A673 (cell line): ENCODE data around the gene IL10RB. TPM values are rescaled to one million over a fixed set of nuclear protein-coding genes. Genes with fewer than 3 reads are reported as not detected.

Experiments
- BruUV-seq: library from RNA; stranded (reverse); fragments of 400-500 nt; replicated peaks from 2 replicates; lab custom pipeline; 2021; lab: Mats Ljungman, UMichigan
- CTCF ChIA-PET: fragments of 300-600 bp; sonication (Branson Sonifier 250); formaldehyde crosslinking; loops from one replicate; lab custom pipeline; 2022; ENCODE audit warnings: antibody characterized with exemption; lab: Charles Lee
- POLR2A ChIA-PET: fragments of 300-600 bp; sonication (Branson Sonifier 250); formaldehyde crosslinking; loops from one replicate; lab custom pipeline; 2022; ENCODE audit warnings: antibody characterized with exemption; ENCODE audit not compliant: low non-redundant PET; lab: Charles Lee
- DNase-seq: peaks from one replicate; pipeline ENCODE4 v3.0.0-alpha.2; 2015; ENCODE audit warnings: low spot score
- H3K27ac ChIP-seq: fragments of 200-600 bp; sonication (generic); 2 replicates; pipeline ENCODE4 v1.5.1; 2016; ENCODE audit warnings: mixed run types, low read depth, mild to moderate bottlenecking, mixed read lengths, antibody characterized with exemption, low read length; ENCODE audit not compliant: poor library complexity, severe bottlenecking
- H3K27me3 ChIP-seq: fragments of 200-600 bp; sonication (generic); replicated peaks from 2 replicates; pipeline ENCODE4 v1.6.1; 2017; ENCODE audit warnings: mixed run types, low read depth, mild to moderate bottlenecking, mixed read lengths, antibody characterized with exemption, low read length; ENCODE audit not compliant: insufficient read depth, poor library complexity
- H3K36me3 ChIP-seq: fragments of 200-600 bp; sonication (generic); 2 replicates; pipeline ENCODE4 v1.6.1; 2016; ENCODE audit warnings: mixed run types, mild to moderate bottlenecking, mixed read lengths, antibody characterized with exemption, low read length; ENCODE audit not compliant: insufficient read depth, poor library complexity, severe bottlenecking
- H3K4me1 ChIP-seq: fragments of 200-600 bp; sonication (generic); 2 replicates; pipeline ENCODE4 v1.6.1; 2017; ENCODE audit warnings: mixed run types, mild to moderate bottlenecking, mixed read lengths, antibody characterized with exemption, low read length; ENCODE audit not compliant: insufficient read depth, poor library complexity, severe bottlenecking
- H3K4me3 ChIP-seq: fragments of 200-600 bp; sonication (generic); 2 replicates; pipeline ENCODE4 v1.5.1; 2016; ENCODE audit warnings: low read depth, mixed run types, mild to moderate bottlenecking, mixed read lengths, low read length; ENCODE audit not compliant: poor library complexity, severe bottlenecking
- H3K9me3 ChIP-seq: fragments of 200-600 bp; sonication (generic); 2 replicates; pipeline ENCODE4 v1.6.1; 2016; ENCODE audit warnings: mixed run types, low read depth, mild to moderate bottlenecking, mixed read lengths, antibody characterized with exemption, low read length; ENCODE audit not compliant: poor library complexity, severe bottlenecking
- CTCF ChIP-seq: fragments of 300-800, 200-600 bp; sonication (generic); conservative IDR thresholded peaks from 2 replicates; pipeline ENCODE4 v1.5.1; 2017; ENCODE audit warnings: low read depth, mild to moderate bottlenecking, antibody characterized with exemption, low read length, moderate library complexity, mixed read lengths
- EZH2 ChIP-seq: fragments of 200-600 bp; sonication (generic); IDR thresholded peaks from 2 replicates; pipeline ENCODE4 v1.6.1; 2017; ENCODE audit warnings: borderline replicate concordance, low read depth, mild to moderate bottlenecking, mixed read lengths, antibody characterized with exemption, low read length; ENCODE audit not compliant: poor library complexity, severe bottlenecking
- intact Hi-C: fragments of 100-400 bp; cut with micrococcal nuclease; formaldehyde crosslinking; loops from one replicate; pipeline ENCODE4 v1.10.0; 2022; ENCODE audit not compliant: unreplicated experiment
- total RNA-seq: library from RNA; stranded (reverse); gene quantifications from 2 replicates; pipeline ENCODE4 v1.2.3, GENCODE V29; 2021

IL10RB gene
- total RNA-seq, 1 experiment from 2014 or later, result 11.1 TPM

GRCh38 chr21:33232291-33233034, 33.7 kb upstream of the IL10RB start:
- BruUV-seq, result no TSS peak
- no peaks in the 10 kb centered on the region for H3K9me3 ChIP-seq
- peaks cover 48% of the 10 kb centered on the region for H3K4me1 ChIP-seq
- intact Hi-C loops, result no loop called here
- TF ChIP-seq EZH2, result no peak
- H3K4me3 ChIP-seq, result no peak overlapping the region
- H3K27ac ChIP-seq, result peak overlapping the region; percentile 66
- no peak for DNase-seq
- H3K36me3 ChIP-seq, result no peaks in the 10 kb centered on the region
- no peaks in the 10 kb centered on the region for H3K27me3 ChIP-seq
- CTCF ChIA-PET, result no interaction called here
- POLR2A ChIA-PET, result no interaction called here

DNA sequence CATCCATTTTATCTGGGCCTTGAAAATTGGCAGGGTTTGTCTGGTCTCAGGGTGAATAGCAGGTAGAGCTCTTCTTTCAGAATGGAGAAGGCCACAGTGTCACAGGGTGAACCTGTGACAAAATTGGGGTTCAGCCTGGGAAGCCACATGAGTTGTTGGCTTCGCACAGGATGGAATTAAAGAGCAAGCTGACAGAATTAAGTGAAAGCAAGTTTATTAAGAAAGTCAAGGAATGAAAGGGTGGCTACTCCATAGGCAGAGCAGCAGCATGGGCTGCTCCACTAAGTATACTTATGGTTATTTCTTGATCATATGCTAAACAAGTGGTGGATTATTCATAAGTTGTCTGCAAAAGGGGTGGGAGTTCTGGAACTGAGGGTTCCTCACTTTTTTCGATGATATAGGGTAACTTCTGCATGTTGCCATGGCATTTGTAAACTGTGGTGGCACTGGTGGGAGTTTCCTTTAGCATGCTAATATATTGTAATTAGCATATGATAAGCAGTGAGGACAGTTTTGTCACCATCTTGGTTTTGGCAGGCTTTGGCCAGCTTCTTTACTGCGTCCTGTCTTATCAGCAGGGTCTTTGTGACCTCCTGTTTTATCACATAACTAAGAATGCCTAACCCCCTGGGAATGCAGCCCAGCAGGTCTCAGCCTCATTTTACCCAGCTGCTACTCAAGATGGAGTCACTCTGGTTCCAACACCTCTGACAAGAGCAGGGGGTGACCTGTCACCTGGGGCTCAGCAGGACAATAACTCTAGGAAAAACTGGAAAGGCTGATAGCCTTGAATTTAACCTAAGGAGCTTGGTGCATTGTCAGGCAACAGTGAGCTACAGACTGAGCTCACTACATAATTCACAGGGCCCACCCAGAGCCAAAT, 31.3 kb upstream of the IL10RB start:
- ChIA-PET CTCF (no interaction called here), POLR2A (interaction anchor here (0.6 kb wide), 1 partner anchor 21 kb away, joined by 3 read pairs; no protein-coding TSS in a partner anchor)
- BruUV-seq, result no TSS peak
- intact Hi-C loops, result no loop called here
- Histone ChIP-seq H3K36me3 (no peaks in the 10 kb centered on the region), H3K4me1 (peaks cover 56% of the 10 kb centered on the region), H3K4me3 (no peak overlapping the region), H3K9me3 (no peaks in the 10 kb centered on the region), H3K27me3 (no peaks in the 10 kb centered on the region), H3K27ac (no peak overlapping the region)
- DNase-seq, result no peak
- TF ChIP-seq CTCF (no peak), EZH2 (no peak)

- CTCF ChIA-PET, result no interaction called here
- no peaks in the 10 kb centered on the region for H3K36me3 ChIP-seq
- no TSS peak for BruUV-seq
- peaks cover 56% of the 10 kb centered on the region for H3K4me1 ChIP-seq
- no peak overlapping the region for H3K27ac ChIP-seq
- no peak for DNase-seq
- TF ChIP-seq CTCF, result no peak
- TF ChIP-seq EZH2, result no peak
- no peaks in the 10 kb centered on the region for H3K27me3 ChIP-seq
- no peak overlapping the region for H3K4me3 ChIP-seq
- POLR2A ChIA-PET, result no interaction called here
- intact Hi-C loops, result no loop called here
- H3K9me3 ChIP-seq, result no peaks in the 10 kb centered on the region
Observed at GRCh38 chr21:33236013-33236686, 30.0 kb upstream of the IL10RB start.
